ENCODE results near the gene CSNK2A1.

DNA sequence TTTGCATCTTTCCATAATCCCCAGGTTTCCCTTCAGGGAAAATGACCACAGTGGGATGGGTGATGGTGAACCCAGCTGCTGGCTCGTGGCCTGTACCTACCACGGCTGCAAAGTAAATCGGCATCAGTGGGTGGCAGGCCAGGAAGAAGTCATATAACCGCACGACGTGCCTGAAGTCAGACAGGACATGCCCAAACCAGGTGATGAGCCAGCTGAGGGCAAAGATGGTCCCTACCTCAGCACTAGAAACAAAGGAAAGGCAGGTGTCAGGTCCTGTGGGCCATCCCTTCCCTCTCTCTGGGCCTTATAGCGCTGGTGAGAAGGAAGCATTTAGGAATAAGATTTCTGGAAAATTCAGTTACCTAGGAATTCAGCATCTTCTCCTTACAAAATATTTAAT, 103.4 kb downstream of the CSNK2A1 start:
- TF ChIP-seq FOXP2 (optimal IDR thresholded peaks at IDR 0.05; ENCODE audit: borderline replicate concordance, extremely low read depth, extremely low read length, insufficient read depth) (no peak), SIN3A (IDR thresholded peaks at IDR 0.05; ENCODE audit: borderline replicate concordance, insufficient read depth, low read length) (no peak), TAF1 (IDR thresholded peaks at IDR 0.05; ENCODE audit: borderline replicate concordance, insufficient read depth, low read length) (no peak)

Measured in PFSK-1 (cell line).